GM12878 (cell line): ENCODE measurements around the gene CD99. TPM values are rescaled to one million over a fixed set of nuclear protein-coding genes. Genes with fewer than 3 reads are reported as not detected.

Experiments used
- ATAC-seq: fragments of 200-7000 bp; cut with Tn5 transposase; 3 replicates; pipeline ENCODE4 v1.9.1; 2020; ENCODE audit warnings: mild to moderate bottlenecking, moderate library complexity
- BruUV-seq: library from RNA; stranded (reverse); fragments of 400-500 nt; replicated peaks from 2 replicates; lab custom pipeline; 2021; lab: Mats Ljungman, UMichigan
- CTCF ChIA-PET: fragments of 300-600 bp; sonication (Branson Sonifier 250); formaldehyde crosslinking; extraction: SDS; loops from one replicate; lab custom pipeline; 2021; ENCODE audit warnings: inconsistent platforms; lab: Yijun Ruan, JAX
- POLR2A ChIA-PET: fragments of 350-600 bp; formaldehyde crosslinking; extraction: SDS; loops from one replicate; lab custom pipeline; 2021; ENCODE audit warnings: inconsistent platforms; lab: Charles Lee
- RAD21 ChIA-PET: fragments of 300-600 bp; sonication (Branson Sonifier 250); formaldehyde crosslinking; loops from one replicate; lab custom pipeline; 2023; ENCODE audit warnings: antibody characterized with exemption; ENCODE audit not compliant: unreplicated experiment; lab: Charles Lee
- SMC1A ChIA-PET: fragments of 300-600 bp; sonication (Branson Sonifier 250); formaldehyde crosslinking; loops from one replicate; lab custom pipeline; 2023; ENCODE audit not compliant: unreplicated experiment, uncharacterized antibody; lab: Charles Lee
- DNase-seq: peaks from one replicate; pipeline ENCODE4 v3.0.0-alpha.2; 2011; ENCODE audit warnings: low read depth, low spot score
- FAIRE-seq: peaks from 3 replicates; lab custom pipeline; 2011; peaks lifted over from hg19 to GRCh38; lab: Jason Lieb, UNC
- H2AFZ ChIP-seq: 2 replicates; pipeline ENCODE4 v1.6.0; 2011; ENCODE audit warnings: low read depth, low read length, control low read depth; ENCODE audit not compliant: control insufficient read depth
- H3K27ac ChIP-seq: 2 replicates; pipeline ENCODE4 v1.5.1; 2011; ENCODE audit warnings: control low read depth; ENCODE audit not compliant: control insufficient read depth, insufficient read depth
- H3K27me3 ChIP-seq, 2 experiments: replicated peaks in 1 of 2; 2 replicates each; pipeline versions ENCODE4 v1.6.0 to v1.6.1; 2011; ENCODE audit warnings: low read length in 1 of 2; ENCODE audit not compliant: control insufficient read depth in 2 of 2, insufficient read depth in 2 of 2
- H3K36me3 ChIP-seq, 2 experiments: 2 replicates each; pipeline ENCODE4 v1.5.1; 2011; ENCODE audit warnings: low read length in 1 of 2; ENCODE audit not compliant: control insufficient read depth in 2 of 2, insufficient read depth in 2 of 2
- H3K4me1 ChIP-seq: 2 replicates; pipeline ENCODE4 v1.6.1; 2011; ENCODE audit warnings: mild to moderate bottlenecking, low read length, moderate library complexity, mixed read lengths; ENCODE audit not compliant: control insufficient read depth, insufficient read depth
- H3K4me2 ChIP-seq: 2 replicates; pipeline ENCODE4 v1.6.0; 2011; ENCODE audit warnings: control low read depth; ENCODE audit not compliant: control insufficient read depth, insufficient read depth
- H3K4me3 ChIP-seq: fragments of 200-600 bp; sonication (generic); 2 replicates; pipeline ENCODE4 v1.5.1; 2016
- H3K79me2 ChIP-seq: 2 replicates; pipeline ENCODE4 v1.6.0; 2011; ENCODE audit warnings: low read length; ENCODE audit not compliant: control insufficient read depth, insufficient read depth
- H3K9ac ChIP-seq: 2 replicates; pipeline ENCODE4 v1.8.0; 2011; ENCODE audit warnings: low read length, control low read depth, mixed read lengths; ENCODE audit not compliant: control insufficient read depth, insufficient read depth
- H3K9me3 ChIP-seq: replicated peaks from 3 replicates; pipeline ENCODE4 v1.5.1; 2011; ENCODE audit warnings: mild to moderate bottlenecking, low read length; ENCODE audit not compliant: control insufficient read depth, insufficient read depth
- H4K20me1 ChIP-seq: 2 replicates; pipeline ENCODE4 v1.6.0; 2011; ENCODE audit not compliant: control insufficient read depth, insufficient read depth
- ATF3 ChIP-seq: IDR thresholded peaks from 2 replicates; pipeline ENCODE4 v1.6.1; 2011; ENCODE audit warnings: low read depth, mild to moderate bottlenecking, low read length, moderate library complexity, borderline replicate concordance; ENCODE audit errors: extremely low read depth
- CEBPB ChIP-seq, 2 experiments: fragments of 150-350 bp in 1 of 2; IDR thresholded peaks; 2 replicates each; pipeline ENCODE4 v1.6.1; 2012 to 2014; ENCODE audit warnings: low read depth in 2 of 2, low read length in 2 of 2, borderline replicate concordance in 1 of 2, inconsistent platforms in 1 of 2
- E4F1 ChIP-seq: fragments of 450-650 bp; IDR thresholded peaks from 2 replicates; pipeline ENCODE4 v1.6.1; 2018; ENCODE audit warnings: borderline replicate concordance, mild to moderate bottlenecking; ENCODE audit not compliant: partially characterized antibody
- HDAC6 ChIP-seq: fragments of 200-600 bp; sonication (generic); IDR thresholded peaks from one replicate; pipeline ENCODE4 v1.8.0; 2017; ENCODE audit warnings: antibody characterized with exemption; ENCODE audit not compliant: unreplicated experiment
- MYB ChIP-seq: fragments of 150-350 bp; IDR thresholded peaks from 2 replicates; pipeline ENCODE4 v1.6.1; 2014; ENCODE audit warnings: mild to moderate bottlenecking, low read depth, low read length, borderline replicate concordance
- TCF12 ChIP-seq: IDR thresholded peaks from 2 replicates; pipeline ENCODE4 v1.6.1; 2011; ENCODE audit warnings: low read depth, mild to moderate bottlenecking, low read length
- TCF3 ChIP-seq: IDR thresholded peaks from 2 replicates; pipeline ENCODE4 v1.6.1; 2012; ENCODE audit warnings: low read depth, mild to moderate bottlenecking, low read length, borderline replicate concordance; ENCODE audit not compliant: insufficient read depth
- WGBS: methylation state at CpG from one replicate; pipeline ENCODE4 v1.1.6; 2016; ENCODE audit warnings: low lambda C conversion rate; ENCODE audit not compliant: insufficient replicate concordance, insufficient coverage; ENCODE audit errors: missing lambda C conversion rate; 5-methylcytosine and 5-hydroxymethylcytosine counted together
- in situ Hi-C: fragments of 300-500 bp; cut with MboI; formaldehyde crosslinking; loops from 9 replicates; pipeline ENCODE4 v1.14.3; 2018; ENCODE audit warnings: mixed read lengths
- intact Hi-C: fragments of 100-400 bp; cut with micrococcal nuclease; formaldehyde crosslinking; loops from one replicate; pipeline ENCODE4 v1.14.2; 2022; ENCODE audit not compliant: unreplicated experiment
- polyA plus RNA-seq, 11 experiments: library from polyadenylated mRNA; depleted of rRNA in 4 of 11; unstranded in 6 of 11; stranded (reverse) in 5 of 11; fragments of >200 nt; fragmentation: Nextera tagmentation in 4 of 11; fragmentation: Illumina TruSeq in 1 of 11; extraction: Ambion mirVana in 4 of 11; extraction: Trizol in 1 of 11; gene quantifications; 1 replicate in 1 of 11; 2 replicates in 10 of 11; pipeline versions ENCODE4 v1.2.1 to v1.2.3, GENCODE V29; 2011 to 2016; ENCODE audit warnings: inconsistent platforms in 2 of 11, missing spikeins in 2 of 11, low read depth in 1 of 11
- total RNA-seq, 4 experiments: library from RNA; depleted of rRNA in 3 of 4; stranded (reverse); fragments of >200 nt in 3 of 4; fragmentation: Illumina TruSeq in 1 of 4; extraction: Trizol in 1 of 4; gene quantifications; 2 replicates each; pipeline versions ENCODE4 v1.2.1 to v1.2.3, GENCODE V29; 2013 to 2021

CD99 gene
- total and polyA plus RNA-seq, 10 of the 15 experiments (the other 5 are each of a cell fraction or from before 2014, with no cell fraction given): 24.8 to 242 (median 158) TPM

- no peak for TF ChIP-seq E4F1
These were observed 25.4 kb upstream of the CD99 start (continued) for GRCh38 chrX:2665387-2666304.

GRCh38 chrX:2666491-2666890, 24.6 kb upstream of the CD99 start:
- Histone ChIP-seq H3K36me3 (no peaks in the 10 kb centered on the region), H3K27me3 (no peaks in the 10 kb centered on the region), H3K79me2 (no peaks in the 10 kb centered on the region), H3K4me1 (no peaks in the 10 kb centered on the region), H3K4me3 (no peak overlapping the region), H4K20me1 (no peaks in the 10 kb centered on the region), H3K27ac (no peak overlapping the region), H3K9ac (no peak overlapping the region), H2AFZ (no peak overlapping the region), H3K9me3 (no peaks in the 10 kb centered on the region), H3K4me2 (no peak overlapping the region)
- no peak for TF ChIP-seq TCF3
- no peak for TF ChIP-seq HDAC6
- no peak for TF ChIP-seq MYB
- TF ChIP-seq ATF3: no peak
- no peak for TF ChIP-seq TCF12
- no peak for TF ChIP-seq CEBPB (IDR thresholded peaks at IDR 0.05; ENCODE audit: borderline replicate concordance in 1 of 2, low read depth in 2 of 2, low read length in 2 of 2)
- SMC1A ChIA-PET: no interaction called here
- ATAC-seq (no peak), DNase-seq (no peak), FAIRE-seq (no peak)
- WGBS: 86% methylated on average over 2 of the region's 2 CpGs
- RAD21 ChIA-PET: no interaction called here
- intact Hi-C loops (no loop called here), in situ Hi-C loops (no loop called here)
- POLR2A ChIA-PET: no interaction called here
- BruUV-seq: no TSS peak
- CTCF ChIA-PET: no interaction called here
